Non-pigmented ciliary epithelial cell (primary cell): ENCODE data around the gene N4BP2.

ENCODE experiments used
- DNase-seq: peaks from one replicate; pipeline ENCODE4 v3.0.0-alpha.2; 2010; ENCODE audit warnings: low read depth

The N4BP2 gene

GRCh38 chr4:40152637-40153036 lies 96.0 kb downstream of the N4BP2 start:
- no peak for DNase-seq

- DNase-seq = no peak
These were observed 100.8 kb downstream of the N4BP2 start for GRCh38 chr4:40157436-40157835.

GRCh38 chr4:40160258-40160657 lies 103.6 kb downstream of the N4BP2 start:
- DNase-seq = no peak

- no peak for DNase-seq
These were observed 107.8 kb downstream of the N4BP2 start for GRCh38 chr4:40164459-40164858.

- DNase-seq = no peak
These were observed 109.3 kb downstream of the N4BP2 start for GRCh38 chr4:40165916-40166315.

- no peak for DNase-seq
These were observed 111.4 kb downstream of the N4BP2 start for GRCh38 chr4:40168070-40168469.

GRCh38 chr4:40170588-40170987 lies 113.9 kb downstream of the N4BP2 start:
- DNase-seq = no peak

GRCh38 chr4:40173470-40173875 lies 116.8 kb downstream of the N4BP2 start:
- no peak for DNase-seq

GRCh38 chr4:40176602-40177001 lies 120.0 kb downstream of the N4BP2 start:
- no peak for DNase-seq

GRCh38 chr4:40177591-40177990 lies 120.9 kb downstream of the N4BP2 start:
- DNase-seq = no peak

- no peak for DNase-seq
These were observed 122.0 kb downstream of the N4BP2 start for GRCh38 chr4:40178672-40179071.

GRCh38 chr4:40179360-40179759 lies 122.7 kb downstream of the N4BP2 start:
- no peak for DNase-seq

- peak; percentile 59 for DNase-seq
These were observed 123.7 kb downstream of the N4BP2 start for GRCh38 chr4:40180356-40180755.

- no peak for DNase-seq
These were observed 125.4 kb downstream of the N4BP2 start for GRCh38 chr4:40182001-40182400.

GRCh38 chr4:40182954-40183353 lies 126.3 kb downstream of the N4BP2 start:
- DNase-seq = no peak

- DNase-seq = peak; percentile 38
These were observed 127.2 kb downstream of the N4BP2 start for GRCh38 chr4:40183615-40184411.

GRCh38 chr4:40185830-40186664 lies 129.4 kb downstream of the N4BP2 start:
- no peak for DNase-seq

- DNase-seq = no peak
These were observed 130.0 kb downstream of the N4BP2 start for GRCh38 chr4:40186665-40187014.

GRCh38 chr4:40187386-40187906 lies 130.8 kb downstream of the N4BP2 start:
- DNase-seq = no peak

GRCh38 chr4:40190019-40190418 lies 133.4 kb downstream of the N4BP2 start:
- no peak for DNase-seq

- no peak for DNase-seq
These were observed 133.8 kb downstream of the N4BP2 start for GRCh38 chr4:40190465-40190864.

- DNase-seq = no peak
These were observed 134.5 kb downstream of the N4BP2 start for GRCh38 chr4:40190880-40191815.
